ENCODE data around the gene WDR62.

- TF ChIP-seq POLR2AphosphoS5 (IDR thresholded peaks at IDR 0.05; ENCODE audit: low read depth, low read length) (no peak), CTCF (IDR thresholded peaks at IDR 0.05) (no peak), SIN3A (IDR thresholded peaks at IDR 0.05; ENCODE audit: borderline replicate concordance, insufficient read depth, low read depth, low read length) (no peak), TCF7L2 (IDR thresholded peaks at IDR 0.05; ENCODE audit: low read depth, low read length) (no peak)
Measured at GRCh38 chr19:36043952-36044351, 10.7 kb upstream of the WDR62 start.
